Ovary (tissue), 3 donors: ENCODE data around the gene WDR86.

Experiments
- CTCF ChIP-seq, 3 donors: fragments of 450-650 bp in 2 of 3; fragments of 200-600 bp in 1 of 3; IDR thresholded peaks; one replicate each; pipeline versions ENCODE4 v1.5.1 to v1.8.0; 2016 to 2022; ENCODE audit warnings: antibody characterized with exemption in 3 of 3, mild to moderate bottlenecking in 1 of 3
- EP300 ChIP-seq: sonication (generic); formaldehyde crosslinking; IDR thresholded peaks from one replicate; pipeline ENCODE4 v1.6.1; 2017; ENCODE audit warnings: antibody characterized with exemption
- POLR2A ChIP-seq: fragments of 450-650 bp; IDR thresholded peaks from one replicate; pipeline ENCODE4 v1.6.1; 2017; ENCODE audit warnings: antibody characterized with exemption, mild to moderate bottlenecking, moderate library complexity
- donor health status: DM: no; HTN: no; CAD: no.

GRCh38 chr7:151361193-151361959 lies 48.5 kb downstream of the WDR86 start:
- TF ChIP-seq CTCF (IDR thresholded peaks at IDR 0.05) (no peak), POLR2A (no peak), EP300 (no peak)
